Articular chondrocyte of knee joint (primary cell): ENCODE measurements around the gene PRSS12. TPM values are rescaled to one million over a fixed set of nuclear protein-coding genes. Genes with fewer than 3 reads are reported as not detected.

Experiments used
- small RNA-seq: library from RNA; depleted of rRNA; stranded (forward); fragments of <200 nt; gene quantifications from one replicate; pipeline ENCODE3, GENCODE V24; 2012
- total RNA-seq: library from RNA; depleted of rRNA; stranded (reverse); fragments of >200 nt; gene quantifications from 2 replicates; pipeline ENCODE4 v1.2.3, GENCODE V29; 2012

Gene PRSS12, protein sequence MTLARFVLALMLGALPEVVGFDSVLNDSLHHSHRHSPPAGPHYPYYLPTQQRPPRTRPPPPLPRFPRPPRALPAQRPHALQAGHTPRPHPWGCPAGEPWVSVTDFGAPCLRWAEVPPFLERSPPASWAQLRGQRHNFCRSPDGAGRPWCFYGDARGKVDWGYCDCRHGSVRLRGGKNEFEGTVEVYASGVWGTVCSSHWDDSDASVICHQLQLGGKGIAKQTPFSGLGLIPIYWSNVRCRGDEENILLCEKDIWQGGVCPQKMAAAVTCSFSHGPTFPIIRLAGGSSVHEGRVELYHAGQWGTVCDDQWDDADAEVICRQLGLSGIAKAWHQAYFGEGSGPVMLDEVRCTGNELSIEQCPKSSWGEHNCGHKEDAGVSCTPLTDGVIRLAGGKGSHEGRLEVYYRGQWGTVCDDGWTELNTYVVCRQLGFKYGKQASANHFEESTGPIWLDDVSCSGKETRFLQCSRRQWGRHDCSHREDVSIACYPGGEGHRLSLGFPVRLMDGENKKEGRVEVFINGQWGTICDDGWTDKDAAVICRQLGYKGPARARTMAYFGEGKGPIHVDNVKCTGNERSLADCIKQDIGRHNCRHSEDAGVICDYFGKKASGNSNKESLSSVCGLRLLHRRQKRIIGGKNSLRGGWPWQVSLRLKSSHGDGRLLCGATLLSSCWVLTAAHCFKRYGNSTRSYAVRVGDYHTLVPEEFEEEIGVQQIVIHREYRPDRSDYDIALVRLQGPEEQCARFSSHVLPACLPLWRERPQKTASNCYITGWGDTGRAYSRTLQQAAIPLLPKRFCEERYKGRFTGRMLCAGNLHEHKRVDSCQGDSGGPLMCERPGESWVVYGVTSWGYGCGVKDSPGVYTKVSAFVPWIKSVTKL
- total RNA-seq, result 0.76 TPM in 1 of 2 replicates, not detected in the other

GRCh38 chr4:118352843-118353533, at the start of gene PRSS12:
TSS of gene PRSS12 (minus strand) at chr4:118353003. CDS start at chr4:118352720, 283 bp downstream.

Small RNA genes within 50 kb of the gene (small RNA-seq; reads per million reads assigned to genes)
- not detected for gene SNORA24
